ENCODE results near the gene CRAT. TPM values are rescaled to one million over a fixed set of nuclear protein-coding genes. Genes with fewer than 3 reads are reported as not detected.

CRAT gene
- total RNA-seq (100 to 1,000 TPM in 2 of 9 donors, 10 to 100 TPM in 7; 50.8 to 126 (median 68.2) TPM), polyA plus RNA-seq (10 to 100 TPM; 37.0 to 64.7 TPM)
- long read RNA-seq, donor 1, transcript CRAT-201 (14 exons, 2,763 nt), result major isoform, 65 of 120 reads
- long read RNA-seq, donor 1, partial matches to known transcripts, result 37 of 120 reads
- long read RNA-seq, donor 1, other reads (novel, unspliced or antisense), result 12 of 120 reads
- long read RNA-seq, donor 2, transcript CRAT-201 (14 exons, 2,763 nt), result major isoform, 269 of 426 reads
- long read RNA-seq, donor 2, transcript CRAT-207 (15 exons, 2,253 nt), result minor isoform, 30 of 426 reads
- long read RNA-seq, donor 2, transcript CRAT-202 (2 exons, 973 nt), result minor isoform, 5 of 426 reads
- long read RNA-seq, donor 2, partial matches to known transcripts, result 76 of 426 reads
- long read RNA-seq, donor 2, other reads (novel, unspliced or antisense), result 46 of 426 reads
- long read RNA-seq, donor 3, transcript CRAT-202 (2 exons, 973 nt), result minor isoform, 5 of 80 reads
- long read RNA-seq, donor 3, transcript CRAT-207 (15 exons, 2,253 nt), result minor isoform, 5 of 80 reads
- long read RNA-seq, donor 3, transcript CRAT-201 (14 exons, 2,763 nt), result major isoform, 38 of 80 reads
- long read RNA-seq, donor 3, partial matches to known transcripts, result 24 of 80 reads
- long read RNA-seq, donor 3, other reads (novel, unspliced or antisense), result 8 of 80 reads

DNA sequence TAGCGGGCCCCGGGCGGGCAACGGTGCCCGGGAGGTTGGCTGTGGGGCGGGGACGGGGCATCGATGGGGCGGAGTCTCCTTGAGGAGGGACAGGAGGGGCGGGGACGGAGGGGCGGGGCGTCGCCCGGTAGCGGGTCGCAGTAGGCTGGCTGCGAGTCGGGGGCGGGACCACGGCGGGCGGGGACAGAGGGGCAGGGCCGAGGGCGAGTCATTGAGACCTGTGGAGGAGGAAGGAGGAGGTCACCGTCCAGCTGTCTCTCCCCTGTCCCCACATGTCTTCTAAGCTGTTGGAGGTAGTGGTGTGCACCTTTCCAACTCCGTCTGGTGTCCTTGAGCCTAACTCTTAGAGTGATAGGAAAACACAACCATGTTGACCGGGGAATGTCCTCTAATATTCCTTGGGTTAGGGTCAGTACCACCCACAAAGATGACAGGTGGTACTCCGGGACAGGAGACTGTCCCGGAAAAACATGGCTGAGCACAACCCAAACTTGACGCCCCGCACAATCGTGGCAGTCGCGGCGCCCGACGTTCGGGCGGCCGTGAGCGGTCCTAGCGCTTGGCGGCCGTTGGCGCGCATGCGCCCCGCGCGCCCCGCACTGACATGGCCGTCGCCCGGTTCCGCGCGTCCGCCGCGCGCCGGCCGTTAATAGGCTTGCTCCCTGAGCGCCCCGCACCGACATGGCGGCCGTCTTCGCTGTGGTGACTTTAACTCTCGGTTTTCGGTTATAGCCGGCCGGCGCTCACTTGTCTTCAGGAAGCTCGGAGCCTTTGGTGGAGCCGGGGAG lies at the start of gene CRAT, which contains the start of gene PTPA:
Gene CRAT, minus strand, starts transcription at position 54 of the 788 bp plus-strand sequence. CDS start 284 bp downstream, outside the sequence.
Gene PTPA, plus strand, starts transcription at position 676 of the 788 bp plus-strand sequence. CDS start 186 bp downstream, outside the sequence.
- Histone ChIP-seq H3K4me3 (peak within 1 kb of the TSS; percentile 77 to 100 (median 88)), H3K4me1 (peaks cover 0 to 51% (median 26%) of the 10 kb centered on the region in 12 donors), H3K9me3 (no peaks in the 10 kb centered on the region), H3K27ac (peak within 1 kb of the TSS; percentile 91 to 100 (median 97)), H3K36me3 (peaks cover 0 to 21% (median 14%) of the 10 kb centered on the region in 9 donors), H3K27me3 (no peaks in the 10 kb centered on the region)
- 0 to 1% (median 0%) methylated on average over 16 to 77 of the region's 77 CpGs for WGBS, 4 donors
- peak; percentile 98 to 99 for TF ChIP-seq POLR2A (IDR thresholded peaks at IDR 0.05)
- TF ChIP-seq, protein P1, sequence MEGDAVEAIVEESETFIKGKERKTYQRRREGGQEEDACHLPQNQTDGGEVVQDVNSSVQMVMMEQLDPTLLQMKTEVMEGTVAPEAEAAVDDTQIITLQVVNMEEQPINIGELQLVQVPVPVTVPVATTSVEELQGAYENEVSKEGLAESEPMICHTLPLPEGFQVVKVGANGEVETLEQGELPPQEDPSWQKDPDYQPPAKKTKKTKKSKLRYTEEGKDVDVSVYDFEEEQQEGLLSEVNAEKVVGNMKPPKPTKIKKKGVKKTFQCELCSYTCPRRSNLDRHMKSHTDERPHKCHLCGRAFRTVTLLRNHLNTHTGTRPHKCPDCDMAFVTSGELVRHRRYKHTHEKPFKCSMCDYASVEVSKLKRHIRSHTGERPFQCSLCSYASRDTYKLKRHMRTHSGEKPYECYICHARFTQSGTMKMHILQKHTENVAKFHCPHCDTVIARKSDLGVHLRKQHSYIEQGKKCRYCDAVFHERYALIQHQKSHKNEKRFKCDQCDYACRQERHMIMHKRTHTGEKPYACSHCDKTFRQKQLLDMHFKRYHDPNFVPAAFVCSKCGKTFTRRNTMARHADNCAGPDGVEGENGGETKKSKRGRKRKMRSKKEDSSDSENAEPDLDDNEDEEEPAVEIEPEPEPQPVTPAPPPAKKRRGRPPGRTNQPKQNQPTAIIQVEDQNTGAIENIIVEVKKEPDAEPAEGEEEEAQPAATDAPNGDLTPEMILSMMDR (IDR thresholded peaks at IDR 0.05), result no peak
- intact Hi-C loops (cut with DNase I), result loop anchor here in 2 of 10 donors (1.0 to 5.0 kb wide), 3 partner anchors 30 to 1601 kb away; partner anchors contain the start of genes DOLPP1 (in 1 of the 2) and SH3GLB2 (in 1 of the 2)
- peak; percentile 98 to 99 (median 99) for DNase-seq
- peak; percentile 90 to 94 (median 91) for ATAC-seq

DNA sequence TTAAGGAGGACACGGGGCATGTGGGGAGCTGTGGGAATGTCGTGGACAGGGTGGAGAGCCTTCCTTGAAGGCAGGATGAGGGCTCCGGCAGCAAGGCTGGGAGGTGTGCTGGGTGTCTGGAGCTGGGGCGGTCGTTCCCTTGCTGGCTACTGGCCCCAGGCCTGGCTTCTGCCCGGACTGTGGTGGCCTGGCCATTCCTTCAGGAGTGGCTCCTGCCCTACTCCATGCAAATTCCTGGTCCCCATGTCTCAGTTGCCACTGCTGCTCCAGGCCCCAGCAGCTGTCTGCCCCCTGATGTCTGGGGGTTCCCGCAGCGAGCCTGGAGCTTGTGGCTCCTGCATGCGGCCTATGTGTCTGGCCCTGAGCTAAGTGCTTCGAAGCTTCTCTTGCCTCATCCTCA lies 45.6 kb upstream of the CRAT start:
- WGBS, 4 donors, result 87 to 91% (median 89%) methylated on average over 10 of the region's 10 CpGs
- DNase-seq (no peak), ATAC-seq (no peak)
- H3K36me3 ChIP-seq, result peaks cover 0 to 26% (median 7%) of the 10 kb centered on the region in 9 donors
- no peaks in the 10 kb centered on the region for H3K4me1 ChIP-seq
- intact Hi-C loops (cut with DNase I), result no loop called here
- no peaks in the 10 kb centered on the region for H3K9me3 ChIP-seq
- TF ChIP-seq, protein P1 (IDR thresholded peaks at IDR 0.05), result no peak
- no peak for TF ChIP-seq POLR2A (IDR thresholded peaks at IDR 0.05)
- H3K27ac ChIP-seq, result no peak overlapping the region
- H3K4me3 ChIP-seq, result no peak overlapping the region
- no peaks in the 10 kb centered on the region for H3K27me3 ChIP-seq

DNA sequence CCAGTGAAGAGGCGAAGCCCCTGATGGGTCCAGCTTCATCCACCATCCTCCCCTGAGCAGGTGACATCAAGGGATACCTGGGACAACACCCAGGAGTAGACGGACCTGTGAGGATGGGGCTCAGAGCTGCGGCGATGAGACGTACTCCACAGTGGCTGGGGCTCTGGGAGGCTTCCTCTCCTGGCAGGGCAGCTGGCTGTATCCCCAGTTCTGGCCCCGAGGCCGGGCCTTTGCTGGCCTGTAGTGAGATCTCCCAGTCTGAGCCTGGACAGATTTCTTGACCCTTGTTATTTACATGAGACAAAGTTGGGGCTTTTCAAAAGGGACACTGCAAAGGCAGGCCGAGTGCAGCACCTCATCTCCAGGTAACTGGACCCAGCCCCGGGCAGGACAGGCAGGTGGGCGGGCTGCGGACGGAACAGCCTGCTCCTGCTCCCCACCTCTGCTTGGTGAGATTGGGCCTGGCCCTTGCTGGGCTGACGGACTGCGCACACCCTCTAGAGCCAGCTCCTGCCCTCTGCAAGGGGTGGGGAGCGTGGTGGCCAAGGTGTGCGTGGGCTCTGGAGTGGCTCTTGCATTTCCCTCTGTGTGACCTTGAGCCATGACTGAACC lies 44.4 kb upstream of the CRAT start:
- 89 to 95% (median 90%) methylated on average over 13 to 16 of the region's 16 CpGs for WGBS, 4 donors
- ATAC-seq, result no peak

More for the DNA sequence above, 44.4 kb upstream of the CRAT start:
- H3K36me3 ChIP-seq, result peaks cover 0 to 31% (median 10%) of the 10 kb centered on the region in 9 donors
- no peaks in the 10 kb centered on the region for H3K9me3 ChIP-seq
- no peaks in the 10 kb centered on the region for H3K27me3 ChIP-seq
- TF ChIP-seq, protein P1 (IDR thresholded peaks at IDR 0.05), result no peak
- no peak for TF ChIP-seq POLR2A (IDR thresholded peaks at IDR 0.05)
- intact Hi-C loops (cut with DNase I), result no loop called here
- no peak overlapping the region for H3K27ac ChIP-seq
- peaks cover 0 to 5% (median 0%) of the 10 kb centered on the region in 12 donors for H3K4me1 ChIP-seq
- no peak overlapping the region for H3K4me3 ChIP-seq
- DNase-seq, result no peak

Measured in heart left ventricle (tissue), 16 donors.